GM12801 (cell line): Measurements from ENCODE around the gene SLC39A1.

Experiments used
- TF ChIP-seq, protein P1 (sequence below): IDR thresholded peaks from one replicate; pipeline ENCODE4 v1.5.1; 2011; ENCODE audit warnings: control low read depth; ENCODE audit not compliant: insufficient read length; ENCODE audit errors: extremely low read depth

The SLC39A1 gene

DNA sequence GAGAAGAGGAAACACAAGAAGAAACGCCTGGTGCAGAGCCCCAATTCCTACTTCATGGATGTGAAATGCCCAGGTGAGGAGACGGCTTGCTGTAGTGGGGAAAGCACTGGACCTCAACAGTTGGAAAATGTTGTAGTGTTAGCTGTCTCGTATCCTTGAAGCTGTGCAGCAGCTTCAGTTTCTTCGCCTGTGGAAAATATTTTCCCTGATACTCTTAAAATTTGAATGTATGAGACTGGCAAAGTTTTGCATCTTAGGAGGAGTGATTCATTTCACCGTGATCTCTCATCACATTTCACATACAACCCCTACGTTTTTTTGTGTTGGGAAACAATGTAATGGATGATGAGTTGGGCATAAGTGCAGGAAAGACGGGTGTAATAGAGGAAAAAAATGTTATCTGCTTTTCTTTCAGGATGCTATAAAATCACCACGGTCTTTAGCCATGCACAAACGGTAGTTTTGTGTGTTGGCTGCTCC lies 27.9 kb upstream of the SLC39A1 start:
- TF ChIP-seq, protein P1, sequence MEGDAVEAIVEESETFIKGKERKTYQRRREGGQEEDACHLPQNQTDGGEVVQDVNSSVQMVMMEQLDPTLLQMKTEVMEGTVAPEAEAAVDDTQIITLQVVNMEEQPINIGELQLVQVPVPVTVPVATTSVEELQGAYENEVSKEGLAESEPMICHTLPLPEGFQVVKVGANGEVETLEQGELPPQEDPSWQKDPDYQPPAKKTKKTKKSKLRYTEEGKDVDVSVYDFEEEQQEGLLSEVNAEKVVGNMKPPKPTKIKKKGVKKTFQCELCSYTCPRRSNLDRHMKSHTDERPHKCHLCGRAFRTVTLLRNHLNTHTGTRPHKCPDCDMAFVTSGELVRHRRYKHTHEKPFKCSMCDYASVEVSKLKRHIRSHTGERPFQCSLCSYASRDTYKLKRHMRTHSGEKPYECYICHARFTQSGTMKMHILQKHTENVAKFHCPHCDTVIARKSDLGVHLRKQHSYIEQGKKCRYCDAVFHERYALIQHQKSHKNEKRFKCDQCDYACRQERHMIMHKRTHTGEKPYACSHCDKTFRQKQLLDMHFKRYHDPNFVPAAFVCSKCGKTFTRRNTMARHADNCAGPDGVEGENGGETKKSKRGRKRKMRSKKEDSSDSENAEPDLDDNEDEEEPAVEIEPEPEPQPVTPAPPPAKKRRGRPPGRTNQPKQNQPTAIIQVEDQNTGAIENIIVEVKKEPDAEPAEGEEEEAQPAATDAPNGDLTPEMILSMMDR, result no peak

DNA sequence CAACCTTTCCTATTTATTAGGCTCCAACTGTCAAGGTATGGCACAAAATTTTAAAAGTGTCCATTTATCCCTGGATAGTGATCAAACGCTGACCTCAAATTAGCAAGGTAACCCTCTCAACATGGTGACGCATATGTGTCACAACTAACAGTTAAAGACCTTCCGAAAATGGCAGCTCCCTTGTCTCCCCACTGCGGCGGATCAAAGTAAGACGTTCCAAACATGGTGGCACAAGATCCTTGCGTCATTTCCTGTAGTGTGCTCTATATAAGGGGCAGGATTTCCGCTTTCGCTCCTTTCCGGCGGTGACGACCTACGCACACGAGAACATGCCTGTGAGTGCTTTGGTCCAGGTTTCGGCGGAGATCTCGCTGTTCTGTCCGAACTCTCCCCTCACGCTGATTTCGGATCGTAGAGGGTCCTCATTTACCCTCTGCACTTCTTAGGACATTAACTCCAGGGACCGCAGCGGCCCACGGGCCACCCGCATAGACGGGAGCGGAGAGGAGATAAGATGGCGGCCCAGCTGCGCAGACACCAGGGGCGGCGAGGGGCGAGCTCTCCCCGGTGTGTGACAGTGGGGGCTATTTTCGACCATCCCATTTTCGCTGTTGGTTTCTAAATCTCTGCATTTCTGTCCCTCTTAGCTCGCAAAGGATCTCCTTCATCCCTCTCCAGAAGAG lies 27.3 kb upstream of the SLC39A1 start, which contains the start of gene RPS27:
TSS of gene RPS27 (plus strand) at position 295 of the 683 bp plus-strand sequence. CDS start at position 330, 35 bp downstream.
- TF ChIP-seq, protein P1, result no peak

DNA sequence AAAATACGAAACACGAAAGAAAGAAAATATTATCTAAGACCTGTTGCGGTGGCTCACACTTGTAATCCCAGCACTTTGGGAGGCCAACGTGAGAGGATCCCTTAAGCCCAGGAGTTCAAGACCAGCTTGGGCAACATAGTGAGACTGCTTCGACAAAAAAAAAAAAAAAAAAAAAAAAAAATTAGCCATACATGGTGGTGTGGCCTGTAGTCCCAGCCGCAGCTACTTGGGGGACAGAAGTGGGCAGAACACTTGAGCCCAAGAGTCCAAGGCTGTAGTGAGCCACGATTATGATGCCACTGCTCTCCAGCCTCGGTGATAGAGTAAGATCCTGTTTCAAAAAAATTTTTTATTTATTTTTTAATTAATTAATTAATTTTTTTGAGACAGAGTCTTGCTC lies 24.3 kb upstream of the SLC39A1 start:
- TF ChIP-seq, protein P1, result no peak

DNA sequence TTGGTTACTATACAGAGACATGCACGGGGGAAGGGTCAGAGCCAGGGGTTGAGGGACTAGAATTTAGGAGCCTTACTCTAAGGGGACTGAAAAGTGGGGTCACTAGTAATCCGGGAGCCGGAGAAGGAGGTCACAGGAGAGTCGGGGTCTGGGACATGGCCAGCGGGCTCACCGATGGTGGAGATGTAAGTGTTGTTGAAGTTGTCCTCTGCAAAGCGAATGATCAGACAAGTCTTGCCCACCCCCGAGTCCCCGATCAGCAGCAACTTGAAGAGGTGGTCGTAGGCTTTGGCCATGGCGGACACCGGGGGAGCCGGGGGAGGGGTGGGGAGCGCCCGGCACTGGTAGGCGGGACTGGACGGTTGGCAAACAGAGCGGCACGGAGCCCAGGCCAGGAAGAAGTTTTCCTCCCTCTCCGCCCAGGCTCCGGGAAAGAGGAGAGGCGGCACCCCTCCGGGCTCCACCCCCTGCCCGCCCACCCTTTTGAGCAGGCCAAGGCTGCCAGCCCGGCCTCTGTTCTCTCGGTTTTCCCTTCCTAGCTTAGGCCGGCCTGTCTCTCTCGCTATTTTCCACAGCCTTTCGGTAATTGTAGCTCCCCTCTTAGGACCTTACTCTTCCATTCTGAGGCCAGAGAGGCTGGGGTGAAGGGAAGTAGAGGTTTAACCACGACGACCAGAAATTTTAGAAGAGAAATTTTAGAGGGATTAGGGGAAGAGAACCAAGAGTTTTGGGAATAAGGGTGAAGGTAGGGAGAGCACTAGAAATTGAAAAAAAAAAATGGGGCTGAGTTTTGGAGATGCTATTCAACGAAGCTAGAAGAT lies 22.8 kb upstream of the SLC39A1 start, which contains the start of gene RAB13:
TSS of gene RAB13 (minus strand) at position 399 of the 821 bp plus-strand sequence. CDS start at position 296, 103 bp downstream.
- TF ChIP-seq, protein P1, result no peak

DNA sequence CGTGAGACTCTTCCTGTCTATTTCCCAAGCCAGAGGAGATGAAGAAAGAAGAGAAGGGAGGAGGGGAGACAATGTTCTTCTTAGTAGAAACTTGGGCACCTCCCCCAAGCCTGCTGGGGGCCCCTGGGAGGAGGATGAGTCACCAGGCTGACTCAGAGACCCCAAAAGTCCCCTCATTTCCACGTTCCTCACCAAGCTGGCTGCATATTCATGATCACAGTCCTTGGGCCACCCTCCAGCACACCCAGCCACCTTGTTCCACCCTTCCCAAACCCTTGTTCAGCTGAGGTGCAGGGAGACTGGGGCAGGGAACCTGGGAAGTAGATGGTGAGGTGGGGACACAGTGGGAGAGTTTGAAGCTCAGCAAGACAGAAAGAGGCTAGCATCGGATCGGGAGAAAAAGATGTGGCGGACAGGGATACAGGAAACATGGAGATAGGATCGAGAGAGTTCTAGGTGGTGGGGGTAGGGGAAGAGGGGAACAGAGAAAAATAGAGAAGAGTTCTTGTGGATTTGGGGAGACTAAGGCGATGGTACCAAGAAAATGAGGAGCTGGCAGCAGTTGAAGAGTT lies 22.1 kb upstream of the SLC39A1 start:
- TF ChIP-seq, protein P1, result no peak

DNA sequence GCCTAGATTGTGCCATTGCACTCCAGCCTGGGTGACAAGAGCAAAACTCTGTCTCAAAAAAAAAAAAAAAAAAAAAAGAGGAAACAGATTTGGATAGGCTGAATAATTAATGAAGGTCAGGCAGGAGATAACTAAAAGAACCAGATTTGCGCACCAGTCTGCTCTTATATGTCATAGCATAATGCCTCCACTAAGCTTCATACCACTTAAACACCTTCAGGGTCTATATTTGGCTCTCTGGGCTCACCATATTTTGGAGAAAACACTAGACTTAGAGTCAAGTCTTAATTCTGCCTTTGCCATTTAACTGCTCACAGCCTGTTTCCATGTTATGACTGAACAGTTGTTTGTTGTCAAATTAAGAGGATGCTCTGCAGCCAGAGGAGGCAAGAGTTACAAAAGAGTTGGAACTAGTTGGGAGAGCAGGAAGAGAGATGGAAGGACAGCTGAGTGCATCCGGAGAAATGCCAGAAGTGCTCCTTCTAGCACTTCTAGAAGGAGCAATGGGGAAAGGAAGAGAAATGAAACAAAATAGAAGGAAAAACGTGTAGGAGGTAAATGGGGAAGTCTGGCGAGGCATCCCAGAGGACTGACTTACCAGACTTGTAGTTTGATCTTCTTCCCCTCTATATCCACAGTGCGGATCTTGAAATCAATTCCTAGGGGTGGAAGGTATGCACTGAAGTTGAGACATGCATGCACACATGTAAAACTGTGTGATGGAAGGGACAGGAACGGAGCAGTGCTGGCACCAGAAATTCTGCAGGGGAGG lies 21.0 kb upstream of the SLC39A1 start:
- TF ChIP-seq, protein P1, result no peak
